Esophagus muscularis mucosa (tissue), 4 donors: ENCODE results near the gene SH3RF3. TPM values are rescaled to one million over a fixed set of nuclear protein-coding genes. Genes with fewer than 3 reads are reported as not detected.

Source experiments
- DNase-seq: peaks from one replicate; pipeline ENCODE4 v3.0.0-alpha.2; 2017; ENCODE audit errors: extremely low spot score
- H3K27ac ChIP-seq, 4 donors: fragments of 200-600 bp; sonication (generic); replicated peaks in 1 of 4; 1 replicate in 3 of 4; 2 replicates in 1 of 4; pipeline ENCODE4 v1.5.1; 2016 to 2019; ENCODE audit warnings: mild to moderate bottlenecking in 1 of 4
- H3K27me3 ChIP-seq, 4 donors: fragments of 200-600 bp; sonication (generic); one replicate each; pipeline versions ENCODE4 v1.5.1 to v1.6.0; 2016 to 2019
- H3K36me3 ChIP-seq, 4 donors: fragments of 200-600 bp; sonication (generic); one replicate each; pipeline ENCODE4 v1.5.1; 2016 to 2019
- H3K4me1 ChIP-seq, 4 donors: fragments of 200-600 bp; sonication (generic); one replicate each; pipeline ENCODE4 v1.5.1; 2016 to 2019
- H3K4me3 ChIP-seq, 4 donors: fragments of 200-600 bp; sonication (generic); 1 replicate in 2 of 4; 2 replicates in 2 of 4; pipeline ENCODE4 v1.5.1; 2016 to 2019; ENCODE audit warnings: mild to moderate bottlenecking in 4 of 4, moderate library complexity in 1 of 4
- H3K9me3 ChIP-seq, 4 donors: fragments of 200-600 bp; sonication (generic); 1 replicate in 3 of 4; 2 replicates in 1 of 4; pipeline ENCODE4 v1.5.1; 2016 to 2019
- CTCF ChIP-seq, 3 experiments: fragments of 200-600 bp in 2 of 3; fragments of 450-650 bp in 1 of 3; sonication (generic) in 2 of 3; IDR thresholded peaks; one replicate each; pipeline ENCODE4 v1.5.1; 2017 to 2019; ENCODE audit warnings: antibody characterized with exemption in 3 of 3, mild to moderate bottlenecking in 2 of 3, moderate library complexity in 1 of 3
- EP300 ChIP-seq: sonication (generic); formaldehyde crosslinking; IDR thresholded peaks from one replicate; pipeline ENCODE4 v1.6.1; 2017; ENCODE audit warnings: antibody characterized with exemption
- POLR2A ChIP-seq: fragments of 450-650 bp; IDR thresholded peaks from one replicate; pipeline ENCODE4 v1.6.1; 2017; ENCODE audit warnings: antibody characterized with exemption, moderate library complexity, mild to moderate bottlenecking, low read depth
- POLR2AphosphoS5 ChIP-seq, 2 donors: sonication (generic); formaldehyde crosslinking; IDR thresholded peaks; one replicate each; pipeline ENCODE4 v1.6.1; 2017; ENCODE audit warnings: antibody characterized with exemption in 2 of 2
- WGBS: methylation state at CpG from one replicate; pipeline ENCODE4 v1.1.5; 2018; 5-methylcytosine and 5-hydroxymethylcytosine counted together
- intact Hi-C: fragments of 100-400 bp; cut with DNase I; formaldehyde crosslinking; loops from one replicate; pipeline ENCODE4 v1.15.1; 2023
- total RNA-seq, 4 donors: library from RNA; depleted of rRNA; stranded (reverse); fragments of >200 nt; gene quantifications; one replicate each; pipeline versions ENCODE4 v1.1.0 to v1.2.1, GENCODE V29; 2016

Gene SH3RF3
- total RNA-seq, 4 donors from 2014 or later, result 6.3 to 17.5 (median 11.3) TPM

DNA sequence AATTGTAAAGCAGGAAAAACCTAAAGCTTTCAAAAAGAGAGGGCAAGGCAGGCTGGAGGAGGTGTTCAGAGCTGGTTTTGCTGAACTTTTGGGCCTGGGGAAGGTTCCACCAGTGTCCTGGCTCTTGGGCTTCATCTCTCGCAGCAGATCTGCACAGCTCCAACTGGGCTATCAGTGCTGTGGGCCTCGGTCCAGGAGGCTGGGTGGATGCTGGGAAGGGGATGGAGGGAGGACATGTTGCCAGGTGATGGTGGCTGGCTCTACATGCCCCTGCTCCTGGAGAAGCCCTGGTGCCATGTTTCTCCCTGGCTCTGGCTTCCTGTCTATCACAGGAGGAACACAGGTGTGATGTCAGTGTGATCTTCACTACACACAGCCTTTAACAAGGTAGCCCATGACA, 187.1 kb downstream of the SH3RF3 start:
- no peaks in the 10 kb centered on the region for H3K27me3 ChIP-seq
- no peak for TF ChIP-seq POLR2A
- no peak for TF ChIP-seq POLR2AphosphoS5 (IDR thresholded peaks at IDR 0.05)
- no peak for TF ChIP-seq CTCF (IDR thresholded peaks at IDR 0.05)
- TF ChIP-seq EP300, result no peak
- intact Hi-C loops, result no loop called here
- no peaks in the 10 kb centered on the region for H3K36me3 ChIP-seq
- H3K27ac ChIP-seq, result no peak overlapping the region
- 76% methylated on average over 2 of the region's 2 CpGs for WGBS
- no peak overlapping the region for H3K4me3 ChIP-seq
- peaks cover 34 to 39% (median 36%) of the 10 kb centered on the region in 4 donors for H3K4me1 ChIP-seq
- H3K9me3 ChIP-seq, result no peaks in the 10 kb centered on the region
- no peak for DNase-seq

DNA sequence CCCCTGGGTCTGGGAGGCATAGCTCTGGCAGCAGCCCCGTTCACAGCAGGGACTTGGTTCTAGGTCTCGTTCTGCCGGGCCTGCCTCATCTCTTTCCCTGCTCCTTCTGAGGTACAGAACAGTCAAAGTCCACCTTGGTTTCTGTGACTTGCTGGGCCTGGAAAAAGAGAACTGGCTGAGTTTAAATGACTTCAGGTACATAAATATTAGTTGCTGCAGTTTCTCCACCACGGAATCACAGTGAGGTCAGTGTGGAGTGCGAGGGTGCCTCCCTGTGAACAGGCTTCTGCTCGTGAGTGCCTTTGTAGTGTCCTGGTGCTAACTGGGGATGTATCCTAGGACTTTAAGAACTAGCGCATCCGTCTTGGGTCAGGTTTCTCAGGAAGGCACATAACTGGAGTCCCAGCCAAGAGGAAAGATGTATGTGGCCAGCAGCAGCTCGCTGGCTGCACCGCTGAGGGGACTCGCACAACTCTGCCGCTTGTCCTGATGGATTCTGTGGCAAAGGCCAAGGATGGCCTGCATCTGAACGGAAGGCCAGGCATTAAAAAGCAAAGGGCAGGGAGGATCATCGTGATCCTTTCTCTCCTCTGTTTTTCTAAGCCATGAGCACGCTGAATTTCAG, 188.6 kb downstream of the SH3RF3 start:
- no peak overlapping the region for H3K4me3 ChIP-seq
- H3K36me3 ChIP-seq, result no peaks in the 10 kb centered on the region
- WGBS, result 88% methylated on average over 15 of the region's 15 CpGs
- intact Hi-C loops, result no loop called here
- peaks cover 46 to 54% (median 49%) of the 10 kb centered on the region in 4 donors for H3K4me1 ChIP-seq
- peak overlapping the region; percentile 64 to 83 (median 70) for H3K27ac ChIP-seq
- H3K27me3 ChIP-seq, result no peaks in the 10 kb centered on the region
- TF ChIP-seq EP300 (no peak), POLR2A (no peak), CTCF (IDR thresholded peaks at IDR 0.05) (no peak), POLR2AphosphoS5 (IDR thresholded peaks at IDR 0.05) (no peak)
- no peaks in the 10 kb centered on the region for H3K9me3 ChIP-seq
- DNase-seq, result no peak

GRCh38 chr2:109318150-109318948, 189.3 kb downstream of the SH3RF3 start:
- H3K9me3 ChIP-seq, result no peaks in the 10 kb centered on the region
- H3K27ac ChIP-seq, result peak overlapping the region; percentile 64 to 83 (median 70)
- peak; percentile 97 for DNase-seq
- H3K4me1 ChIP-seq, result peaks cover 54 to 62% (median 57%) of the 10 kb centered on the region in 4 donors
- H3K4me3 ChIP-seq, result peak overlapping the region; percentile 8 to 31 (median 24)
- H3K36me3 ChIP-seq, result no peaks in the 10 kb centered on the region
- no peak for TF ChIP-seq EP300
- peak; percentile 43 to 45 for TF ChIP-seq POLR2AphosphoS5 (IDR thresholded peaks at IDR 0.05)
- peak in 2 of 3 experiments; percentile 15 to 26 for TF ChIP-seq CTCF (IDR thresholded peaks at IDR 0.05)
- H3K27me3 ChIP-seq, result no peaks in the 10 kb centered on the region
- WGBS, result 40% methylated on average over 22 of the region's 22 CpGs
- intact Hi-C loops, result no loop called here

GRCh38 chr2:109318949-109319342, 189.9 kb downstream of the SH3RF3 start:
- Histone ChIP-seq H3K27me3 (no peaks in the 10 kb centered on the region), H3K9me3 (no peaks in the 10 kb centered on the region), H3K36me3 (no peaks in the 10 kb centered on the region), H3K4me3 (no peak overlapping the region), H3K4me1 (peaks cover 59 to 67% (median 60%) of the 10 kb centered on the region in 4 donors), H3K27ac (peak overlapping the region; percentile 64 to 83 (median 70))
- 31% methylated on average over 4 of the region's 4 CpGs for WGBS
- TF ChIP-seq EP300, result no peak
- TF ChIP-seq POLR2A, result no peak
- TF ChIP-seq CTCF (IDR thresholded peaks at IDR 0.05), result no peak
- TF ChIP-seq POLR2AphosphoS5 (IDR thresholded peaks at IDR 0.05), result no peak
- DNase-seq, result no peak
- intact Hi-C loops, result no loop called here
